Fibroblast of pulmonary artery (primary cell): Measurements from ENCODE around the gene FMR1NB.

Source experiments
- DNase-seq: peaks from one replicate; pipeline ENCODE4 v3.0.0-alpha.2; 2010; ENCODE audit warnings: low read depth
- H3K4me3 ChIP-seq: replicated peaks from 2 replicates; pipeline ENCODE4 v1.5.1; 2011; ENCODE audit warnings: low read depth, mild to moderate bottlenecking, control low read depth, low read length, moderate library complexity
- TF ChIP-seq, protein P1 (sequence below): IDR thresholded peaks from 2 replicates; pipeline ENCODE4 v1.5.1; 2011; ENCODE audit warnings: mild to moderate bottlenecking, control low read depth, low read length, inconsistent platforms; ENCODE audit errors: missing control alignments

Gene FMR1NB

DNA sequence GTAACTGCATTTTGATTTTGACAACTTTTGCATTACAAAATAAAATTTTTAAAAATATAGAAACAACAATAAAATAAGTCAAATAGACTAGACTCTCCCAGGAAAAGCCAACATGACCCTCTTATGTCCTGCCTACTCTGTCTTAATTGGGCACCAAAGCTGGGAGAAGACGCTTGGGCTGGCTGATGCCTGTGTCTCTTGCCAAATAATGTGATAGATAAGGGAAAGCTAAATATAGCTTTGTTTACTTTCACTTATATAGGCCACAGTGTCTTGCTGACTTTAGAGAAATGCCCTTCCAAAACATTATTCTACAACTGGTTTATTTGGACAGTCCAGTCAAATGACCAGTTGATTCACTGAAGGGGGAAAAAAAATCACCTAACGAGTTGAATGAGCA, 54.2 kb downstream of the FMR1NB start:
- TF ChIP-seq, protein P1, sequence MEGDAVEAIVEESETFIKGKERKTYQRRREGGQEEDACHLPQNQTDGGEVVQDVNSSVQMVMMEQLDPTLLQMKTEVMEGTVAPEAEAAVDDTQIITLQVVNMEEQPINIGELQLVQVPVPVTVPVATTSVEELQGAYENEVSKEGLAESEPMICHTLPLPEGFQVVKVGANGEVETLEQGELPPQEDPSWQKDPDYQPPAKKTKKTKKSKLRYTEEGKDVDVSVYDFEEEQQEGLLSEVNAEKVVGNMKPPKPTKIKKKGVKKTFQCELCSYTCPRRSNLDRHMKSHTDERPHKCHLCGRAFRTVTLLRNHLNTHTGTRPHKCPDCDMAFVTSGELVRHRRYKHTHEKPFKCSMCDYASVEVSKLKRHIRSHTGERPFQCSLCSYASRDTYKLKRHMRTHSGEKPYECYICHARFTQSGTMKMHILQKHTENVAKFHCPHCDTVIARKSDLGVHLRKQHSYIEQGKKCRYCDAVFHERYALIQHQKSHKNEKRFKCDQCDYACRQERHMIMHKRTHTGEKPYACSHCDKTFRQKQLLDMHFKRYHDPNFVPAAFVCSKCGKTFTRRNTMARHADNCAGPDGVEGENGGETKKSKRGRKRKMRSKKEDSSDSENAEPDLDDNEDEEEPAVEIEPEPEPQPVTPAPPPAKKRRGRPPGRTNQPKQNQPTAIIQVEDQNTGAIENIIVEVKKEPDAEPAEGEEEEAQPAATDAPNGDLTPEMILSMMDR: no peak
- DNase-seq: no peak
- no peak overlapping the region for H3K4me3 ChIP-seq

DNA sequence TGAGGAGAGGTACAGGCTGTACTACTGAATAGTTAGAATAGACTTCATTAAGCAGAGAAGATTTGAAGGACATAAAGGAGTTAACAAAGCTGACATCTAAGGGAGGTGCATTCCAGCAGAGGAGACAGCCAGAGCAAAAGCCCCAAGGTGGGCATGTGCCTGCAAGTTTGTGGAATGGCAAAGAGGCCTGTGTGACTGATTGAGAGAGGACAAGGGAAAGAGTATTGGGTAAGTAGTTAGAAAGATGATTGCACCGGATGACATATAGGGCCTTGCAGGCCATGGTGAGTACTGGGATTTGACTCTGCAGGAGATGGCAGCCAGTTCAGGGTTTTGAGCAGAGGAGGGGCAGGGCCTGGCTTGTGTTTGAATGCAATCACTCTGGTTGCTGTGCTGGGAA, 55.9 kb downstream of the FMR1NB start:
- no peak overlapping the region for H3K4me3 ChIP-seq
- TF ChIP-seq, protein P1: no peak
- DNase-seq: no peak

DNA sequence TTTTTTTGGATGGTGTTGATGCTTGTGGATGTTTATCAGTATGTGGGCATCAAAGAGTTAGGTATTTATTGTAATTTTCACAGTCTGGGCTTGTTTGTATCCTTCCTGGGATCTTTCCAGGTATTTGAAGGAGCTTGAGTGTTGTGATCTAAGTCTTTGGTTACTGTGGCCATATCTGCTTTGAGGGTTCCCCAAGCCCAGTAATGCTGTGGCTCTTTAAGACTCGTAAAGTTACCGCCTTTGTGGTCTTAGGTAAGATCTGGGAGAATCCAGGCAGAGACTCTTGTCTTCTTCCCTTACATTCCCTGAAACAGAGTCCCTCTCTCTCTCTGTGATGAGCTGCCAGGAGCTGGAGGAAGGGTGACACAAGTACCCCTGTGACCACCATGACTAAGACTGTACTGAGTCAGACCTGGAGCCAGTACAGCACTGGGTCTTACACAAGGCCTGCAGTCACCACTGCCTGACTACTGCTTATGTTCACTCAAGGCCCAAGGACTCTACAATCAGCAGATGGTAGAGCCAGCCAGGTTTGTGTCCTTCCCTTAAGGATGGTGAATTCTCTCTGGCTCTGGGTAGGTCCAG, 62.2 kb downstream of the FMR1NB start:
- TF ChIP-seq, protein P1: no peak
- H3K4me3 ChIP-seq: no peak overlapping the region
- no peak for DNase-seq

DNA sequence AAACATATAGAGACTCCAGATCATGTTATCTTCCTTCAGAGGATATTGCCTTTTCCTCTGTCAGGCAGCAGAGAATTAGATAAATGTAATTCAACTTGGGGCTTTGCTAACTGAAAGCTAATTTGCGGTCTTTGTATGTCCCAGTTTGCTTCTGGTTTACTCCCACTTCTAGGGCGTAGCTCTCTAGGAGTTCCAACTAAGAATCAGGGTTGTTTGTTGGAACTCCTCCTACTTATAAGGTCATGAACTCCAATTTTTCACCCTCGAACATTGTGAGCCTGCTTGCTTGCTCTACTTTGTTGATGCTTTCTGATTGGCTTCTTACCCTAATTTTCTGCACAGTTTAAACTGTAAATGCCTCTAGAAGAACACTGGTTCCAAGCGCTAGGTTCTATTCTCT, 66.1 kb downstream of the FMR1NB start:
- TF ChIP-seq, protein P1: no peak
- H3K4me3 ChIP-seq: no peak overlapping the region
- DNase-seq: no peak

DNA sequence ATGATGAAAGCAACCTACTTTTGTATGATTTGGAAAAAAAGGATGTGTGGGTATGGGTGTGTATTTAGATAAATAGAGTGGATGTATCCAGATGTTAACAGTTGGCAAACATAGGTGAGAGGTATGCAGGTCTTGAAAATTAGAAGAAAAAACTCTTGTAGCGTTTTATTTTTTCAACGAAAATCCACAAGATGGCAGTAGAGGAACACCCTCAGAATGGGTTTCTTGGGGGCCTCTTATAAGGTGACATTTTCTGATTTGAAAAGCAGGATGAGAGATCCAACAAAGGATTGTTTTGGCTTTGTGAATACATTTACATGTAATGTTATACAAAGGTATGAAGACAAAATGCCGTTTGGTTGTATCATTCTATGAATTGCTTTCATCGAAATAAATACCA, 68.3 kb downstream of the FMR1NB start:
- TF ChIP-seq, protein P1: peak; percentile 42
- H3K4me3 ChIP-seq: no peak overlapping the region
- peak; percentile 50 for DNase-seq

DNA sequence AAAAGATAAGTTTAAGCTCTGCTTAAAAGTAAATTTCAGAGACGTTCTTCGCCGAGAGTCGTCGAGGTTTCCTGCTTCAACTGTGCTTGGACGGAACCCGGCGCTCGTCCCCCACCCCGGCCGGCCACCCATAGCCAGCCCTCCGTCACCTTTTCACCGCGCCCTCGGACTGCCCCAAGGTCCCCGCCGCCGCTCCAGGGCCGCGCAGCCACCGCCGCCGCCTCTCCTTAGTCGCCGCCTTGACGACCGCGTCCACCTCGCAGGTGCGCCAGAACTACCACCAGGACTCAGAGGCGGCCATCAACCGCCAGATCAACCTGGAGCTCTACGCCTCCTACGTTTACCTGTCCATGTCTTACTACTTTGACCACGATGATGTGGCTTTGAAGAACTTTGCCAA, 70.8 kb downstream of the FMR1NB start:
- H3K4me3 ChIP-seq: no peak overlapping the region
- DNase-seq: no peak
- TF ChIP-seq, protein P1: no peak

DNA sequence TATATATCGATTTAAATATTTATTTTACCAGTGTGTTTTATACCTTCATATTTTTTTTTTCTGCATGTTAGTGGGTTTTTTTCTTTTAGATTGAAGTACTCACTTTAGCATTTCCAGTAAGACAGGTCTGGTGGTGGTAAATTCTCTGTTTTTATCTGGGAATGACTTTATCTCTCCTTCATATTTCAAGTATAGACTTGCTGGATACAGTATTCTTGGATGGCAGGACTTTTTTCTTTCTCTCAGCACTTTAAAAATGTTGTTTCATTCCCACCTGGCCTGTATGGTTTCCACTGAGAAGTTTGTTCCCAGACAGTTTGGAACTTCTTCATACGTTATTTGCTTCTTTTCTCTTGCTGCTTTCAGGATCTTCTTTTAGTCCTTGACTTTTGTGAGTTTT, 86.1 kb downstream of the FMR1NB start:
- no peak for DNase-seq
- TF ChIP-seq, protein P1: no peak
- no peak overlapping the region for H3K4me3 ChIP-seq
